Endodermal cell (in vitro differentiated cells): Measurements from ENCODE around the gene ATRN. TPM values are rescaled to one million over a fixed set of nuclear protein-coding genes. Genes with fewer than 3 reads are reported as not detected.

Experiments used
- DNase-seq: peaks from one replicate; pipeline ENCODE4 v3.0.0-alpha.2; 2017
- H3K27ac ChIP-seq: 2 replicates; pipeline ENCODE4 v1.5.1; 2013; ENCODE audit warnings: mild to moderate bottlenecking, low read depth, low read length, moderate library complexity
- H3K27me3 ChIP-seq: 2 replicates; pipeline ENCODE4 v1.6.1; 2013; ENCODE audit warnings: mild to moderate bottlenecking, low read length, moderate library complexity; ENCODE audit not compliant: insufficient read depth, control insufficient read depth, poor library complexity, severe bottlenecking
- H3K36me3 ChIP-seq: 2 replicates; pipeline ENCODE4 v1.7.0; 2013; ENCODE audit warnings: mild to moderate bottlenecking, low read length, moderate library complexity; ENCODE audit not compliant: control insufficient read depth, insufficient read depth
- H3K4me1 ChIP-seq: one replicate; pipeline ENCODE4 v1.7.0; 2013; ENCODE audit warnings: low read length; ENCODE audit not compliant: control insufficient read depth, insufficient read depth
- H3K4me3 ChIP-seq: 2 replicates; pipeline ENCODE4 v1.5.1; 2013; ENCODE audit warnings: mild to moderate bottlenecking, low read length, moderate library complexity
- H3K9ac ChIP-seq: 2 replicates; pipeline ENCODE4 v1.6.1; 2013; ENCODE audit warnings: mild to moderate bottlenecking, low read length, moderate library complexity; ENCODE audit not compliant: poor library complexity, severe bottlenecking; ENCODE audit errors: extremely low read depth
- H3K9me3 ChIP-seq: 2 replicates; pipeline ENCODE4 v1.6.1; 2013; ENCODE audit warnings: mild to moderate bottlenecking, low read length, moderate library complexity; ENCODE audit not compliant: control insufficient read depth
- H3K27ac Mint-ChIP-seq: 2 replicates; pipeline ENCODE4 v1.8.0; 2020; ENCODE audit warnings: mixed read lengths
- H3K27me3 Mint-ChIP-seq: 2 replicates; pipeline ENCODE4 v1.8.0; 2021; ENCODE audit warnings: mild to moderate bottlenecking, mixed read lengths; ENCODE audit not compliant: insufficient read depth
- H3K36me3 Mint-ChIP-seq: 2 replicates; pipeline ENCODE4 v1.8.0; 2020; ENCODE audit warnings: low read depth, mixed read lengths
- H3K4me1 Mint-ChIP-seq: 2 replicates; pipeline ENCODE4 v1.8.0; 2020; ENCODE audit warnings: mixed read lengths
- H3K4me3 Mint-ChIP-seq: 2 replicates; pipeline ENCODE4 v1.8.0; 2020; ENCODE audit warnings: mild to moderate bottlenecking, moderate library complexity, mixed read lengths
- H3K9me3 Mint-ChIP-seq: 2 replicates; pipeline ENCODE4 v1.8.0; 2020; ENCODE audit warnings: mild to moderate bottlenecking, mixed read lengths
- WGBS, 2 experiments: methylation state at CpG; one replicate each; pipeline versions ENCODE4 v1.1.5 to v1.1.7; 2013; ENCODE audit warnings: missing lambda C conversion rate in 2 of 2, mixed read lengths in 1 of 2; ENCODE audit not compliant: insufficient coverage in 1 of 2, insufficient read length in 1 of 2; 5-methylcytosine and 5-hydroxymethylcytosine counted together
- total RNA-seq, 2 donors: library from RNA; stranded (reverse); fragmentation: NEBNext Ultra II Directional in 1 of 2; extraction: Animal tissue kit (Norgen Biotek cat#: 25700) in 1 of 2; gene quantifications; 2 replicates in 1 of 2; 3 replicates in 1 of 2; pipeline ENCODE4 v1.2.1, GENCODE V29; 2021
- TF ChIP-seq, protein P1 (sequence below): fragments of 200-600 bp; sonication (generic); conservative IDR thresholded peaks from 2 replicates; pipeline ENCODE4 v1.5.0; 2021; ENCODE audit warnings: antibody characterized with exemption, mild to moderate bottlenecking

ATRN gene
- total RNA-seq, 2 donors from 2014 or later = 27.4 to 31.2 TPM

DNA sequence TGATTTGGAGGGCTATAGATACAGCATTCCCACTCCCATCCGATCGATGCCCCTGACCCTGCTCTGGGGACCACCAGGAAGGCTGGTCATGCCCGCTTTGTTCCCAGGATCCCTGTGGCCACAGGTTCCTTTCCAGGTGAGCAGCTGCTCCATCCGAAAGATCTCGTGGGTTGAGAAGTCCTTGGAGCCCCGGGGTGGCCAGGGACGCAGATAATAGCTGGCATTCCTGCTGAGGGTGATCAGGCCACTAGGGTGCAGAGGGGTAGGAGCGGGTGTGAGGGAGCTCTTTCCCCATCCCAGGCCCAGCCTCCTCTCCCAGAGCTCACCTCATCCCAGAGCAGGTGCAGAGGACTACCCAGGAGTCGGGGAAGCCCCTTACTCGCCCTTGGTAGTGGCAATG, 203.6 kb downstream of the ATRN start:
- Mint-ChIP-seq H3K4me3 (no peak overlapping the region), H3K27me3 (peaks cover 74% of the 10 kb centered on the region), H3K4me1 (peaks cover 2% of the 10 kb centered on the region), H3K27ac (no peak overlapping the region), H3K36me3 (no peaks in the 10 kb centered on the region), H3K9me3 (no peaks in the 10 kb centered on the region)
- no peaks in the 10 kb centered on the region for H3K4me1 ChIP-seq
- TF ChIP-seq, protein P1, sequence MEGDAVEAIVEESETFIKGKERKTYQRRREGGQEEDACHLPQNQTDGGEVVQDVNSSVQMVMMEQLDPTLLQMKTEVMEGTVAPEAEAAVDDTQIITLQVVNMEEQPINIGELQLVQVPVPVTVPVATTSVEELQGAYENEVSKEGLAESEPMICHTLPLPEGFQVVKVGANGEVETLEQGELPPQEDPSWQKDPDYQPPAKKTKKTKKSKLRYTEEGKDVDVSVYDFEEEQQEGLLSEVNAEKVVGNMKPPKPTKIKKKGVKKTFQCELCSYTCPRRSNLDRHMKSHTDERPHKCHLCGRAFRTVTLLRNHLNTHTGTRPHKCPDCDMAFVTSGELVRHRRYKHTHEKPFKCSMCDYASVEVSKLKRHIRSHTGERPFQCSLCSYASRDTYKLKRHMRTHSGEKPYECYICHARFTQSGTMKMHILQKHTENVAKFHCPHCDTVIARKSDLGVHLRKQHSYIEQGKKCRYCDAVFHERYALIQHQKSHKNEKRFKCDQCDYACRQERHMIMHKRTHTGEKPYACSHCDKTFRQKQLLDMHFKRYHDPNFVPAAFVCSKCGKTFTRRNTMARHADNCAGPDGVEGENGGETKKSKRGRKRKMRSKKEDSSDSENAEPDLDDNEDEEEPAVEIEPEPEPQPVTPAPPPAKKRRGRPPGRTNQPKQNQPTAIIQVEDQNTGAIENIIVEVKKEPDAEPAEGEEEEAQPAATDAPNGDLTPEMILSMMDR = no peak
- 89 to 94% methylated on average over 9 to 10 of the region's 10 CpGs for WGBS, 2 experiments
- no peak for DNase-seq
- no peak overlapping the region for H3K9ac ChIP-seq
- no peak overlapping the region for H3K4me3 ChIP-seq
- H3K36me3 ChIP-seq = no peaks in the 10 kb centered on the region
- no peaks in the 10 kb centered on the region for H3K9me3 ChIP-seq
- H3K27ac ChIP-seq = no peak overlapping the region
- peaks cover 6% of the 10 kb centered on the region for H3K27me3 ChIP-seq

DNA sequence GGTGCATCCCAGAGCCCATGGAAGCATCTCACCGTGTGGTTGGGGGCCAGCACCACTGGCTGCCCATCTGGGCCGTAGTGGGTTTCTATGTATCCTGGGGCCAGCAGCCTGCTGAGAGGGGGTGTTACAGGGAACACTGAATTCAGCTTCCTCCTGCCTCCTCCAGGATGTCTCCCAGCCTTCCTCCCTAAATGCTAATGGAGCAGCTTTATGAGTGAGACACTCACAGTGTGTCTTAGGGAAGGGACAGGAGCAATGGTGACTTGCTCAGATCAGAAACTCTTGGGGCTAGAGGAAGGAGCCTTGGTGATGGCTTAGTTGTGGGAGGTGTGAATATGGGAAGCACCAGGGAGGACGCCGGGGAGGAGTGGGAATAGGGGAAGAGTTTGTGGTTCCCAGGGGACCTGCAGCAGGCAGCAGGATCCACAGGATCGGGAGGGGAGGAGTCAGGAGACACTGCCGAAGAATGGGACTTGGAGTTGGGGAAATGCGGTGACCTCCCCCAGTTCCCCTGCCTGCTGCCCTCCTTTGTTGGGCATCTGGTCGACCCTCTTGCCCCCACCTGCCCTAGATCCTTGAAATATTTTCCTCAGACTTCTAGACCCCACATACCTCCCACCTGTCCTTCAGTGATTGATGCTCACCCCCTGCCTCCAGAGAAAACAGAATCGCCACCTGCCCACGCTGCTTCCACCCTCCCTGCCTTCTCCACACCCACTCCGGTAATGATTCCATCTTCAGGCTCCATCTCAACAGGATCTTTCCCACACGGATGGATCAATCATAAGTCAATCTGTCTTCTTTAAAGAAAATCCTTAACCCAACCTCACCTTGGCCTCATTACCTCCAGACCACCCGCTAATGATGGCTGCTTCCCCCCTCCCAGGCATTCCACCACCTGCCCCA, 204.4 kb downstream of the ATRN start:
- Mint-ChIP-seq H3K27ac (no peak overlapping the region), H3K4me1 (no peaks in the 10 kb centered on the region), H3K4me3 (no peak overlapping the region), H3K9me3 (no peaks in the 10 kb centered on the region), H3K36me3 (no peaks in the 10 kb centered on the region), H3K27me3 (peaks cover 76% of the 10 kb centered on the region)
- WGBS, 2 experiments = 74 to 76% methylated on average over 6 to 13 of the region's 13 CpGs
- TF ChIP-seq, protein P1 = no peak
- H3K4me3 ChIP-seq = no peak overlapping the region
- no peak overlapping the region for H3K27ac ChIP-seq
- no peak overlapping the region for H3K9ac ChIP-seq
- no peaks in the 10 kb centered on the region for H3K9me3 ChIP-seq
- DNase-seq = no peak
- peaks cover 6% of the 10 kb centered on the region for H3K27me3 ChIP-seq
- H3K4me1 ChIP-seq = no peaks in the 10 kb centered on the region
- H3K36me3 ChIP-seq = no peaks in the 10 kb centered on the region

DNA sequence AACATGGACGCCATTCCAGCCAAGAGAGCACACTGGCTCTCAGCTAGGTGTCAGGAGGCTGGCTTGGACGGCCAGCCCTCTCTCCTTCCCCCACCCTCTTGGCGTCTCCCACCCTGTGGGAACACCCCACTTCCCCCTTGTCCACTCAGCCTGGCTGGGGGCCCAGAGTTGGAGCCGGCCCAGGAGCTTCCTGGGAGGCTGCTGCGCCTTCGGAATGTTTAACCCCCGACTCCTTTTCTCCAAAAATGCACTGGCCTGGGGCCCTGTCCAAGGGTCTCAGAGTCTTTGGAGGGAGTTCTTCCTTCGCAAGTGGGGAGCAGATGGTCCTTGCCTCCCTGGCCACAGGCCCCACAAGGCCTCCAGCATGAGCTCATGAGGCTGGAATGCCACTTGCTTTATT, 206.9 kb downstream of the ATRN start:
- TF ChIP-seq, protein P1 = no peak
- Histone ChIP-seq H3K27me3 (peaks cover 25% of the 10 kb centered on the region), H3K4me1 (peaks cover 4% of the 10 kb centered on the region), H3K27ac (no peak overlapping the region), H3K9me3 (no peaks in the 10 kb centered on the region), H3K36me3 (no peaks in the 10 kb centered on the region), H3K9ac (no peak overlapping the region), H3K4me3 (no peak overlapping the region)
- Mint-ChIP-seq H3K4me3 (no peak overlapping the region), H3K4me1 (peaks cover 4% of the 10 kb centered on the region), H3K36me3 (no peaks in the 10 kb centered on the region), H3K27ac (no peak overlapping the region), H3K9me3 (no peaks in the 10 kb centered on the region), H3K27me3 (peaks cover 71% of the 10 kb centered on the region)
- 84 to 90% methylated on average over 3 to 8 of the region's 8 CpGs for WGBS, 2 experiments
- DNase-seq = no peak
